Psoas muscle (tissue), 8 donors: ENCODE measurements around the gene STUM. TPM values are rescaled to one million over a fixed set of nuclear protein-coding genes. Genes with fewer than 3 reads are reported as not detected.

Experiments
- ATAC-seq, 4 donors: fragments of 200-7000 bp; cut with Tn5 transposase; one replicate each; pipeline ENCODE4 v1.9.1; 2020; ENCODE audit warnings: moderate library complexity in 3 of 4, mild to moderate bottlenecking in 2 of 4
- DNase-seq, 2 donors: peaks; one replicate each; pipeline ENCODE4 v3.0.0-alpha.2; 2020
- H3K27ac ChIP-seq: fragments of 200-600 bp; one replicate; pipeline ENCODE4 v1.8.0; 2022
- H3K27me3 ChIP-seq, 3 donors: fragments of 200-600 bp in 1 of 3; one replicate each; pipeline versions ENCODE4 v1.6.1 to v1.8.0; 2013 to 2022; ENCODE audit warnings: low read length in 2 of 3, mild to moderate bottlenecking in 2 of 3, moderate library complexity in 1 of 3; ENCODE audit not compliant: insufficient read depth in 3 of 3
- H3K36me3 ChIP-seq, 2 donors: fragments of 200-600 bp in 1 of 2; one replicate each; pipeline versions ENCODE4 v1.6.1 to v1.8.0; 2013 to 2022; ENCODE audit warnings: low read depth in 1 of 2, mild to moderate bottlenecking in 1 of 2, moderate library complexity in 1 of 2; ENCODE audit not compliant: insufficient read depth in 1 of 2
- H3K4me1 ChIP-seq: fragments of 200-600 bp; one replicate; pipeline ENCODE4 v1.8.0; 2022
- H3K4me3 ChIP-seq: fragments of 200-600 bp; one replicate; pipeline ENCODE4 v1.8.0; 2022; ENCODE audit warnings: mild to moderate bottlenecking
- H3K9me3 ChIP-seq: fragments of 200-600 bp; one replicate; pipeline ENCODE4 v1.8.0; 2022
- CTCF ChIP-seq: fragments of 200-600 bp; IDR thresholded peaks from one replicate; pipeline ENCODE4 v1.8.0; 2022; ENCODE audit warnings: antibody characterized with exemption
- WGBS, 3 donors: extraction: QIAGEN DNeasy Blood & Tissue Kit; methylation state at CpG; one replicate each; pipeline versions ENCODE4 v1.1.6 to v1.1.7; 2013; 5-methylcytosine and 5-hydroxymethylcytosine counted together
- intact Hi-C, 2 donors: fragments of 100-400 bp; cut with DNase I; formaldehyde crosslinking; loops; one replicate each; pipeline versions ENCODE4 v1.11.0 to v1.14.2; 2022
- polyA plus RNA-seq, 3 donors: library from polyadenylated mRNA; stranded (reverse); fragments of 200-250 nt; gene quantifications; one replicate each; pipeline ENCODE4 v1.2.3, GENCODE V29; 2013
- total RNA-seq, 4 donors: library from RNA; stranded (reverse); fragmentation: NEBNext Ultra II Directional in 2 of 4; extraction: Animal tissue kit (Norgen Biotek cat#: 25700) in 2 of 4; gene quantifications; one replicate each; pipeline versions ENCODE4 v1.2.1 to v1.2.4, GENCODE V29; 2021 to 2023
- donor health status: healthy with polysubstance abuse.
- donor health status: DM: no; HTN: no; CAD: no; lungs with moderate emphysema.
- donor health status: Bipolar disorder and iron deficiency.
- donor health status: healthy.
- donor health status: DM: yes; HTN: yes; CAD: no.
- donor health status: DM: no; HTN: no; CAD: no.
- donor health status: DM: no; HTN: no; CAD: no.
- donor health status: DM: yes; HTN: yes; CAD: no.

The STUM gene
- total and polyA plus RNA-seq, 7 donors, result 0.34 to 1.5 (median 0.96) TPM

- no peak overlapping the region for H3K4me3 ChIP-seq
- H3K9me3 ChIP-seq, result no peaks in the 10 kb centered on the region
- no peak overlapping the region for H3K27ac ChIP-seq
- peaks cover 17% of the 10 kb centered on the region for H3K4me1 ChIP-seq
- WGBS, 3 donors, result 97 to 98% (median 98%) methylated on average over 4 of the region's 4 CpGs
- intact Hi-C loops, result no loop called here
- DNase-seq (no peak), ATAC-seq (no peak)
- H3K27me3 ChIP-seq, result no peaks in the 10 kb centered on the region
- no peak for TF ChIP-seq CTCF
- H3K36me3 ChIP-seq, result no peaks in the 10 kb centered on the region
Measured at GRCh38 chr1:226531360-226532093, 17.0 kb upstream of the STUM start.

GRCh38 chr1:226532553-226532952 is 16.0 kb upstream of the STUM start:
- Histone ChIP-seq H3K4me1 (peaks cover 17% of the 10 kb centered on the region), H3K36me3 (no peaks in the 10 kb centered on the region), H3K27ac (no peak overlapping the region), H3K4me3 (no peak overlapping the region), H3K27me3 (no peaks in the 10 kb centered on the region), H3K9me3 (no peaks in the 10 kb centered on the region)
- DNase-seq (no peak), ATAC-seq (no peak)
- TF ChIP-seq CTCF, result no peak
- intact Hi-C loops, result no loop called here
- WGBS, 3 donors, result 90 to 95% (median 93%) methylated on average over 2 of the region's 2 CpGs

GRCh38 chr1:226533220-226533619 is 15.3 kb upstream of the STUM start:
- no peak for ATAC-seq
- H3K4me3 ChIP-seq, result no peak overlapping the region
- no peak overlapping the region for H3K27ac ChIP-seq
- peaks cover 17% of the 10 kb centered on the region for H3K4me1 ChIP-seq
- no peak for DNase-seq
- no peaks in the 10 kb centered on the region for H3K27me3 ChIP-seq
- no peaks in the 10 kb centered on the region for H3K9me3 ChIP-seq
- WGBS, 3 donors, result 79 to 85% (median 80%) methylated on average over 5 of the region's 5 CpGs
- no peak for TF ChIP-seq CTCF
- intact Hi-C loops, result no loop called here
- no peaks in the 10 kb centered on the region for H3K36me3 ChIP-seq

GRCh38 chr1:226534098-226534497 is 14.5 kb upstream of the STUM start:
- DNase-seq (no peak), ATAC-seq (no peak)
- TF ChIP-seq CTCF, result no peak
- Histone ChIP-seq H3K36me3 (no peaks in the 10 kb centered on the region), H3K9me3 (no peaks in the 10 kb centered on the region), H3K4me3 (no peak overlapping the region), H3K27me3 (no peaks in the 10 kb centered on the region), H3K4me1 (peaks cover 13% of the 10 kb centered on the region), H3K27ac (no peak overlapping the region)
- WGBS, 3 donors, result 89 to 92% (median 92%) methylated on average over 3 of the region's 3 CpGs
- intact Hi-C loops, result no loop called here

GRCh38 chr1:226534645-226535044 is 13.9 kb upstream of the STUM start:
- H3K36me3 ChIP-seq, result no peaks in the 10 kb centered on the region
- no peak overlapping the region for H3K27ac ChIP-seq
- no peak for ATAC-seq
- no peaks in the 10 kb centered on the region for H3K27me3 ChIP-seq
- DNase-seq, result no peak
- H3K9me3 ChIP-seq, result no peaks in the 10 kb centered on the region
- 95 to 97% (median 96%) methylated on average over 2 of the region's 2 CpGs for WGBS, 3 donors
- peaks cover 8% of the 10 kb centered on the region for H3K4me1 ChIP-seq
- no peak for TF ChIP-seq CTCF
- H3K4me3 ChIP-seq, result no peak overlapping the region
- intact Hi-C loops, result no loop called here
